Stimulated activated CD4-positive, alpha-beta T cell treated with anti-CD3 and anti-CD28 coated beads, Interleukin-2, amount 100 ng/mL, for 24 hours (primary cell): ENCODE measurements around the gene STAG2.

ENCODE experiments used
- DNase-seq, 2 donors: peaks; one replicate each; pipeline ENCODE4 v3.0.0-alpha.2; 2020

Gene STAG2

DNA sequence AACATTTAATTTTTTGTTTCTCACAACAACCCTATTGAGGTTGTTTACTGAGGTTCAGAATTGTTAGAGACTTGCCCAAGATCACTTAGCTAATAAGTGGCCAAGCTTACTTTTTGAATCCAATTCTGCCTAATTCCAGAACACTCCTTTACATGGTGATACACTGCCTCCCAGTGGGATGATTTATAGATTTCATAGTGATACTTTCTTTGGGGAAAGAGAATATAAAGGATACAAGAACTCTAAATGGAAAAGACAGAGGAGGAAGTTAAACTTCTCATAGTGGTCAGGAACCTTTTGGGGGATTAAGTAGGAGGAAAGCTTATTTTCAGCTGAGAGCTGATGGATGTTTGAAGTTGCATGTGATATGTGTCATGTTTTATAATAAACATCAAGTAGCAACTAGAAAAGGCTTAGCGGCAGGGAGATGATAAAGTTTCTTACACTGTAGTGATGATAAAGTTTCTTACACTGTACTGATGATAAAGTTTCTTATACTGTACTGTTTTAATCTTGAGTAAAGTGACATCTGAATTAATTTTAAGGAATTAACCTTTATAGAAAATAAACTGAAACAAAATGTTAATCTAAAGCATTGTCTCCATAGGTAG is 15.3 kb downstream of the STAG2 start:
- no peak for DNase-seq

DNA sequence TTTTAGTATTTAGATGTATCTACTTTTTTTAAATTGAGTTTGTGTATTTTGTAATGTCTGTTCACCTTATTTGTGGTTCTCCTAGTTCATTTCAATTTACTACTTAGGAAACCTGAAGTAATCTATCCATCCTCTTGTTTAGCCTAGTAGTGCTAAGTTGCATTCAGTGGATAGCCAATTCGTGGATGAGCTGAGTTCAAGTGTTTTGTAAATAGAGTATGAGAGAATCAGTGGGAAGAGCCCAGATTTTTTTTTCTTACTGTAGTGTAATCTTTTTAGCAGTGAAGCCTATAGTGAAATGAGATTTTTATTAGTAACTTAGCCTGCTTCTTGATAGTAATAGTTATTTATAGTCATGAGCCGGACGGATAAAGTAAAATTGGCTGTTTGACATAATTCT is 21.7 kb downstream of the STAG2 start:
- DNase-seq: no peak

DNA sequence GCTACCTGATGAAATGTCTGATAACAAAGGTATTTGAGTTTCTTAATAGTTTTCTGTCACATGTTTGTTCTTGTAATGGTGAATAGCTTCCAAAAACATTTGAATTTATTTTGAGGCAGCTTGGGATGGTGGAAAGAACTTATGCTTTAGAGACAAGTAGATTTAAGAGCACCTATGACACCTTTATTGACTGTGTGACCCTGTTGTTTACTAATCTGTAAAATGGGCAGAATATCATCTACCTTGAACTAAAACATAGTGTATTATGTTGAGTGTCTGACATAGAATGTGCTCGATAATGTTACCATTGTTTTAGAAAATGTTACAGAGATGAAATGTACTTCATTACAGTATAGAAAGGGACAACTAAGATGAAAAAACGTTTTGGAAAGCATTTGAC is 24.9 kb downstream of the STAG2 start:
- no peak for DNase-seq

DNA sequence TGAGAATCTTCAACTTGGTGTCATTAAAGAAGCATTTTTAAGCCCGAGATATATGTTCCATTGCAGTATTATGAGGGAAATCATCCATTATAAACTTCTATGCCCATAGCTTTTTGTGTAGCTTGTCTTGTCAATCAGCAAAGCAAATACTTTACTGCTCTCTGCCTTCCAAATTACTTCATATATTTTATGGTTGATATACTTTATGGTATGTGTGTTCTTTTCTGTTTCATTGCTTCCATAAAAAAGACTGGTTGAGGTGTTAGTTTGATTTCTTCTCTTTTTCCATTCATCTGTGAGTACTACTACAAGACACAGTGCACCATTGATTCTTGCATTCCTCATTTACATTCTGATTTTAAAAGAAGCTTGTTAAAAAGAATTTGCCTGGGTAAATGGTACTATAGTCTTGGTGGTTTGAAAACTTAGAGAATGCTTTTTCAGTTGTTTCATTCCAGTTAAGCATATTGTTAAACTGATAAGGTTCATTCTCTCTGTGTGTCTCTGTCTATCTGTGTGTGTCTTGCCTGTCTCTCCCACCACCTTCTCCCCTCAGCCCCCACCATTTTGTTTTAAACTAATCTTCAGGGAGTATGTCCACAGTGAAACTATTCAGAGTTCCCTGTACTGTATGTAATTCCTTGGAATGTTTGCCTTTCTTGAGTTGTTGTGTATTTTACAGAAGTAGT is 27.1 kb downstream of the STAG2 start:
- DNase-seq: no peak

DNA sequence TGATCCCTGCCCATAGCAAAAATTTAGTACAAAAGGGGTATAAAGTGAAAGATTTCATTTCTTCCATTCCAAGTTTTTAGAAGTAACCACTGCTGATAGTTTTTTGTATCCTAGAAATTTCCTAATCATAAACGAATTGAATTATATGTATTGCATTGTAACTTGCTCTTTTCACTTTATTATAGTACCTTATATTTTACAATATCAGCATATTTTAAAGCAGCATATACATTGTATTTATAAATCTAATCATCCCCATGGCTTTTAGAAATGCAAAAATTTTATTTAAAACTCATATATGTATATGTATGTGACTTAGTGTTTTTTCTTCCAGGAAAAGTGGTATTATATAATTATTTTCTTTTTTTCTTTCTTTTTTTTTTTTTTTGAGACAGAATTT is 27.7 kb downstream of the STAG2 start:
- DNase-seq: no peak

DNA sequence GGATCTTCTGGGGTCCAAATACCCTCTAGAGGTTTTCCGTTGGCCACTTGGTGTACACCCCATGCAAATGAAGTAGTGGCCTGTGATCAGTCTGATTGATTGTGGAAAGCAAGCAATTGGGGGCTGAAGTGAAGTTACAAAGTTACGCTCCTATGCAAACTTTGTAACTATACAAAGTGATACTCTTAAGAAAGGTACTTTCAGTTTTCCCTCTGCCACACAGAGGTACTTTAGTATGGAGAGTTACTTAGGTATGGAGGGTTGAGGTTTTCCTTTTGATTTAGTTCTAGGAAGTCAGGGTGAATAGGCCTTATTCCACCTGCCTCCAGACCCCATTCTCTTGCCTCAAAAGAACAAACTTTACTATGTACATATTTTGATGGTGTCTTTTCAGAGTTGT is 28.7 kb downstream of the STAG2 start:
- no peak for DNase-seq

DNA sequence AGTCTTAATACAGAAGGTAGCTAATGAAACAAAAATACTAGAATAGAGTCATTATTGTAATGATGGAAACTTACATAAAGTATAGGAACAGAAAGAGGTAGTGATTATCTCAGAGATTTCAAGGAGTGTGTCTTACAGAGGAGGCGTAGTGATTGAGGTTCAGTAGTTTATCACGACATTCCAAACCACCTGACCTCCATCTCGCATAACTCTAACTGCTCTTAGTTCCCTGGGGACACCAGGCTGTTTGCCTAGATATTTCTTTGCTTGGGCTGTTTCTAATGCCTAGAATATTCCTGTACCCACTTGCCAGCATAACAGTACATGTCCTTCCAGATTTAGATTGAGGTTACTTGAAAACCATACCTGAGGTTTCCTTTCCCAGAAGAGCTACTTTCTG is 29.1 kb downstream of the STAG2 start:
- DNase-seq: no peak

DNA sequence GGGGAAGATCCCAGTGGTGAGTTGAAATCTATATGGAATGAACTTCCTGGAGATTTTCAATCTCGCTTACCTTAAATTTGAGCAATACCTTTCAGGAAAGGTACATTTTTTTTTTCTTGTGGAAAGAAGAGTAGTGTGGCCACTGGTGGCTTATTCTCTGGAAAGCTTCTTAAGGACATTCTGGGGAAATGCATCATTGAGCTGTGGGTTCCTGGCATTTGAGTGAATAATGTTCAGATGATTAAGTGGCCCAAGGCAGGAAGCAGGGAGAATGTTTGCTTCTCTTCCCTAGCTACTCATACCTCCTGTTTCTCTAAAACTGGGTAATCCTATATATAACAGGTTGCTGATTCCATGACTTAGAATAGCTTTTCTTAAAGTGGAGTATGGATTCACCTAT is 31.8 kb downstream of the STAG2 start:
- DNase-seq: no peak

DNA sequence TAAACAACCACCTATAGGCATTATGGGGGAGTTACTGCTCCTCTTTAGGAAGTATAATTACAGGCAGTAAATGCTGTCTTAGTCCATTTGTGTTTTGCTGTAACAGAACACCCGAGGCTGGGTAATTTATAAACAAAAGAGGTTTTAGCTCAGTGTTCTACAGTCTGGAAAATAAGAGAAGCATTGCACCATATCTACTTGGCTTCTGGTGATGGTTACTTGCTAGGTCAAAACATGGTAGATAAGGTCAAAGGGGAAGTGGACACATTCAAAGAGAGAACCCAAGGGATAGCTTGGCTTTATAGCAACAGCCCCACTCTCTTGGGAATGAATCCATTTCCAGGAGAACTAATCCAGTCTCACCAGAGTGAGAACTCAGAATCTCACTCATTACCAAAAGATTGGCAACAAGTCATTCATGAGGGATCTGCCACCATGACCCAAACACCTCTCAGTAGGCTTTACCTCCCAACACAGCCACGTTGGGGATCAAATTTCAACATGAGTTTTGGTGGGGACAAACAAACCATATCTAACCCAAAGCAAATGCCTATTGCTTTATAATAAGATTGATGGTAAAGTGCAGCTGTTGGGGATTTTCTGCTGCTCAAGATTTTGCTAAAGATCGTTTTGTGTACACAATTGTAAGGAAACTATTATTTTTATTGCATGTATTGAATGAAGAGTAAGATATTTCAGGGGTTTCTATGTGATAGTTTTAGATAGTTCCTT is 32.6 kb downstream of the STAG2 start:
- no peak for DNase-seq

DNA sequence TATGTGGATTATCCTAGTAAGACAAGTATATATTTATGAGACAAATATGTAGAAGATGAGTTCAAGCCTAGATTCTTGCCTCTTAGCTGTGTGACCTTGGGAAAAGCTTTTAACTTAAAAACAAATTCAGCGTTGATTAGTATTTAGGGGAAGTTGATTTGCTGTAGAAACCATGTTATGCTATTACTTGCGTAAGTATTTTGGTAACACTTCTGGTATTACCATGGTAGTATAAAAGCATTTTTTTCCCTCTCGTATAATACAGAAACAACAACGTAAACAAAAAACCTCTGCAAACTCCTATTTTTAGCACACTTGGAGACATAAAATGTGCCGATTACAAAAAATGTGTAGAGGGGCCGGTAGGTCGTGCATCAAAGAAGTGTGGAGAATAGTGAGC is 33.2 kb downstream of the STAG2 start:
- DNase-seq: no peak

DNA sequence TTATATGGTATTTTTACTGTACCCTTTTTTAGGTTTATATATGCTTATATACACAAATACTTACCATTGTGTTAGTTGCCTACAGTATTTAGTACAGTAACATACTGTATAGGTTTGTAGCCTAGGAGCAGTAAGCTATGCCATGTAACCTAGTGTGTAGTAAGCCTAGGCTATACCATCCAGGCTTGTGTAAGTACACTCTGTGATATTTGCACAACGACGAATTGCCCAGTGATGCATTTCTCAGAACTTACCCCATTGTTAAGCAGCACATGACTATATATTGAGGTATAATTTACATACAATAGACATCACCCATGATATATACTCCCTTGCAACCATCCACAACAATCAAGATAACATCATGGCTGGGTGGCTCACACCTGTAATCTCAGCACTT is 40.1 kb downstream of the STAG2 start:
- DNase-seq: no peak

DNA sequence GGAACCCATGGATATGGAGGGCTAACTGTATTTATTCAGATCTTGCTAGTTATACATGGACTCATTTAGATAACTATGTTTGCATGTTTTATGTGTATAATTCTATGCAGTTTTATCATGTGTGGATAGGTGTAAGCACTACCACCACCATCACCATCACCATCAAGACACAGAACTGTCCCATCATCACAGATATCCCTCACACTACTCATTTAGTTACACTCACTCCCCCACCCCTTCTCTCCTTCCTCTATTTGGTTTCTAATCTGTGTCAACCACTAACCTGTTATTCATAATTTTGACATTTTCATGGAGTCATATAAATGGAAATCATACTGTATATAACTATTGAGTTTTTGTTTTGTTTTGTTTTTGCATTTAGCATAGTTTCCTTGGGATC is 43.7 kb downstream of the STAG2 start:
- no peak for DNase-seq

DNA sequence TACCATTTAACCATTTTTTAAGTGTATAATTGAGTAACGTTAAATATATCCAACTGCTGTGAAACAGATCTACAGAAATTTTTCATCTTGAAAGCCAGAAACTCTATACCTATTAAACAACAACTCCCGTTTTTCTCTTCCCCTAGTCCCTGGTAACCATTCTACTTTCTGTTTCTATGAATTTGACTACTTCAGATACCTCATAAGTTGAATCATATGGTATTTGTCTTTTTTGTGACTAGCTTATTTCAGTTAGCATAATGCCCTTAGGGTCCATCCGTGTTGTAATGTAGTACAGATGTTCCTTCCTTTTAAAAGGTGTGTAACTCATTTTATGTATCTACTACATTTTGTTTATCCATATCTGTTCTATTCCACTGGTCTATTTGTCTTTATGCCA is 48.7 kb downstream of the STAG2 start:
- no peak for DNase-seq

DNA sequence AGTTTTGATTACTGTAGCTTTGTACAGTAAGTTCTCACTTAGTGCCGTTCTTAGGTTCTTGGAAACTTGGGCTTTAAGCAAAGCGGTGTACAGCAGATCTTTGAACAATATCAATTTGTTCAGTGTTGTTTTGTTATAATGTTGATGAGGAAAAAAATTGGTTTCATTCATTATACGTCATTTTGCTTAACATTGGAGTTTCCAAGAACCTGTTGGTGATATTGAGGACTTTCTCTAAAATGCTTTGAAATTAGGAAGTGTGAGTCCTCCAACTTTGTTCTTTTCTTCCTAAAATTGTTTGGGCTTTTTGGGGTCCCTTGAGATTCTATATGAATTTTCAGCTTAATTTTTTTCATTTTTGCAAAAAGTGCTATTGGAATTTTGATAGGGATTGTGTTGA is 49.1 kb downstream of the STAG2 start:
- no peak for DNase-seq

DNA sequence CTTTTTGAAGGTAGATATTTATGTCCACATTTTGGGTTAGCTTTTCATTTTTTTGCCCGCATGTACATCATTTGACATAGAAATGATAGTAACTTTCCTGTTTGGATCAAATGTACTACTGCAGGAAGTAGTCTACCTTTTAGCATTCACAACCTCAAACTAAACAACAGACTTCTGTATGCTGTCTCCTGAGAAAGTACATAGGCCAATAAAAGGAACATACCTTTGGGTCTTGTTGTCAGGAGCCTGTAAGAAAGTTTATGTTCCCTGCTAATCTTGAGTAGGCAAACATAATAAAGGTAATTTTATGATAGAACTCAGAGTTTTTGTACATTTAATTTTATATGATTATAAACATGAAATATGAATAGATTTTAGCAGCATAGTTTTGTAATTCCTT is 54.2 kb downstream of the STAG2 start:
- DNase-seq: no peak

DNA sequence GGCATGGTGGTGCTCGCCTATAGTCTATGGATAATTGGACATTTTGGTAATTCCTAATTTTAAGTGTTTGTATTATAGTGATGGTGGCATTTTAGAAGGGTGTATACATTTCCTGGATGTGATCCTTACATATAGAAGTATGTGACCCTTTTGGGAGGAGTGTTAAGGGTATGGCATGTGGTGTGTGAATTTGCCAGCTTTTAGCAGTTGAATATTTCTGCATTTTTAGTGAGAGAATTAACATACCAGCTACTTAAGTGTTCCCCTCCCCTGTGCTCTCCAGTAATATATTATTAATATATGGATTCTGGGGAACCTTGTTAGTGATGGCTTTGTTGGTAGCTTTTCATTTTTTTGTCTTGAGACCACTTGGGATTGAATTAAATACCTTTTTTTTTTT is 55.3 kb downstream of the STAG2 start:
- no peak for DNase-seq

DNA sequence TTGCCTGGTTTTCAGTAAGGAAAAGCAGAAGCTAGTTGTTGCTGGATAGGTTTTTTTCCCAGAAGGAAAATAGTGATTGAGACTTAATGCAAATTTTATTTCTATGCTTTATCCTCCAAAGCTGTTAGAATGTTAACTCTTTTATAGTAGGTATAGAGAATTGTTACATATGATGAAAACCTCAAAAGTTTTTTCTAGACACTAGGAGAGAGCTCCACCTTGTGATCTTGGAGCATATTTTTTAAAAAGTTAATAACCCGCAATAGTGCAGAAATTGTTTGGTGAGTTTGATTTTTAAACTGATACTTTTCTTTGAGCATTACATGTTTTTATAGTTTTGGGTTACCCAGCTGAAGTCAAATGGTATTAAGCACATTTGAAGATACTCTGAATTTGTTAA is 56.5 kb downstream of the STAG2 start:
- DNase-seq: no peak

DNA sequence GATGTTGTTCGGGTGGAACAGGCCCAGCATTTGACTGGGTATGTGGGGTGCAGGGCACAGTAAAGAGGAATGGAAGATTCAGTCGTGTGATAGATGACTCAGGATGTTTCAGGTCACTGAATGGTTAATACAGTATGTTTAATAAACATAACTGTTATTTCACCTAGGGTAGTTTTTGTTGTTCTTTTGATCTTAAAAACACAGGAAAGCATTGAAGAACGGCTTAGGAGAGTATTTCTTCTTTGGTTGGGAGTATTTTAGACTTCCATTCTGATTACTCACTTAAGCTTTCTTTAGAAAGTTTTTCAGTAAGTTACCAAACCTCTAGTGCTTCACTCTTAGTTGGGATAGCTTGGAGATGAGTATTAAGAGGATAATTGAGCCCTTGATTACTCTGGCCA is 62.3 kb downstream of the STAG2 start:
- no peak for DNase-seq

DNA sequence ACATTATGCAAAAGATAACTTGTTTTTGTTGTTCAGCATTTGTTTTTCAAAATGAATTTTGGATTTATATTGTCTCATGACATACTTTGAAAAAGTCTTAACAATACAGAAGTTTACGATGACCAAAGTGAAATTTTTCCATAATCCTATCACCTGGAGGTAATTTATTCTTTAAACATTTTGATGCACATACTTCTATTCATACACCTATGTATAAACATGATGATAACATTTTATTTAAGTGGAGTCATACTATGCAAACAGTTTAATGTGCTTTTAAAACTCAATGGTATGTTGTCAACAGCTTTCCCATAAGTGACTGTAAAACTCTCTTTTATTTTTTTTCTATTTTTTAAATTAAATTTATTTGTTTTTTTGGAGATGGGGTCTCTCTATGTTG is 65.0 kb downstream of the STAG2 start:
- DNase-seq: no peak

DNA sequence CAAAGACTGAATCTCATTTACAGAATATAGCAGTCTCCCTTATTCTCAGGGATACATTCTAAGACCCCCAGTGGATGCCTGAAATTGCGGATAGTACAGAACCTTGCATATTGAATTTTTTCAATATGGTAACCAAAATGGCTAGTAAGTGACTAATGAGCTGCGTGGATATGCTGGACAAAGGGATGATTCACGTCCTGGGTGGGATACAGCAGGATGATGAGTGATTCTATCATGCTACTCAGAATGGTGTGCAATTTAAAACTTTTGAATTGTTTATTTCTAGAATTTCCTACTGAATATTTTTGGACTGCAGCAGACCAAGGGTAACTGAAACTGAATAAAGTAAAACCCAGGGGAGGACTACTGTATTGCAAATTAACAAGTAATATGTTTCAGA is 66.7 kb downstream of the STAG2 start:
- no peak for DNase-seq

DNA sequence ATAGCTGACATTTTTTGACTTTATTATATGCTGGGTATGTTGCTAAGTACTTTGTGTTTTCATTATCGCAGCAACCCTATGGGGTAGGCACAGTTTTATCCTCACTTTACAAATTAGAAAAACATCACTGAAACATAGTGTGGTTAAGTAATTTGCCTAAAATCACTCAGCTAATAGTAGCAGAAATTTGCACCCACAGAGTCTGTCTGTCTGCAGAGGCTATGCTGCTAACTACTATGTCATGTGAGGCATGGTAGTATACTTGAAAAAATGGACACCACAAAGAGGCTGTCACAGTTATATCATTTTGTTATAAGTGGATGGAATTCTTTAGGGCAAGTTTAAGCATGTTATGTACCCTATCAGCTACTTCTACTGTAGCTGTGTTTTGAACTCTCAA is 69.0 kb downstream of the STAG2 start:
- DNase-seq: no peak

DNA sequence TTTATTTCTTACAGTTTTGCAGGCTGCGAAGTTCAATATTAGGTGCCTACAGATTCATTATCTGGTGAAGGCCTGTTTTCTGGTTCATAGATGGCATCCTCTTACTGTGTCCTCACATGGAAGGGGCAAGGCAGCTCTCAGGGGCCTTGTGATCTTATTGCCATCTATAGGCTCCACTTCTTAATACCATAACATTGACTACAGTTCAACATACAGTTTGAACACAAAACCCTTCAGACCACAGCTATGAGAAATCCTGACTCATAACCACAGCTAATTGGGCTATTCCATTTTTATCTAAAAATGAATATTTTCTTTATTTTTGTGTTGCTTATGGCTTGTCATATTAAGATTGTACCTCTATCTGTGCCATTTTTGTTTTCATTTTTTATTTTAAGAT is 72.3 kb downstream of the STAG2 start:
- no peak for DNase-seq

DNA sequence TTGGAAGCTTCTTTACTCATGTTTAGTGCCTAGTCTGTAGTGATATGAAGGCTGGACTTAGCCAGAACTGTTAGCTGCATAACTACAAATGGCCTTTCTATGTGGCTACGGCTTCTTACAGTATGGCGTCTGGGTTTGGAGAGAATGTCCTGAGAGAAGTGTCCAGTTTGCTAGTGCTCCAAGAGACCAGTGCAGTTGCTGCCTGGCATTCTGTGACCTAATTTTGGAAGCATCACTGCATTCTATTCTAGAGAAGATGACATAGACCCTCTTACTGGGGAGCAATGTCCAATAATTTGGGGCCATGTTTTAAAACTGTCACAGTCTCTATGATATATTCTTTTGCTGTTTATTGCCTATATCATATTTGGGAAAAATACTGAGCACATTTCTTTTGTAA is 74.2 kb downstream of the STAG2 start:
- DNase-seq: no peak

DNA sequence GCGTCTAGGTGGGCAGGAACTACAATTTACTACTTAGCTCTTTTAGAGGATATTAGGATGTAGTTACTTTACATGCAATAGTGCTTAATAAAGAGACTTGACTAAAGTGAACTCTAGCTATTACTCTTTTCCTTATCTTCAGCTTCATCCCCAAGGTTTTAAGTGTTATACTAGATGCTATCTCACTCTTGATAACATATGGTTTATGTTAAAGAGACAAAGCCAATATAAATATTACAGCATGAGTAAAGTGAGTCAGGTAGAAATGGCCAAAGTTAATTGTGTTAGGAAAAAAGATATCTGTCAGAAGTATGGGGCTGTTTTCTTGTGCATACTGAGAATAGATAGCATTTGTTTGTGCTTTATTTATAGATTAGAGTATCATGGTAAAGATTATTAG is 80.5 kb downstream of the STAG2 start:
- no peak for DNase-seq

DNA sequence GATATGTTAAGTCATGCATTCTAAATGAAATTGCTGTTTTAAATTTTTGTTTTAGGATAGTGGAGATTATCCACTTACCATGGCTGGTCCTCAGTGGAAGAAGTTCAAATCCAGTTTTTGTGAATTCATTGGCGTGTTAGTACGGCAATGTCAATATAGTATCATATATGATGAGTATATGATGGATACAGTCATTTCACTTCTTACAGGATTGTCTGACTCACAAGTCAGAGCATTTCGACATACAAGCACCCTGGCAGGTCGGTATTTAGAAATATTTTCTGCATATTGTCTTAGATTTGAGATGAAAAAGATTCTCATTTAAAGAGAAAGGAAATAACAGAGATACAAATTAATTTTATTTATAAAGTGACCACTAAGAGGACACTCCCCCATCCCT is 83.6 kb downstream of the STAG2 start:
- DNase-seq: no peak
